ENCODE results near the gene DLX4.

DNA sequence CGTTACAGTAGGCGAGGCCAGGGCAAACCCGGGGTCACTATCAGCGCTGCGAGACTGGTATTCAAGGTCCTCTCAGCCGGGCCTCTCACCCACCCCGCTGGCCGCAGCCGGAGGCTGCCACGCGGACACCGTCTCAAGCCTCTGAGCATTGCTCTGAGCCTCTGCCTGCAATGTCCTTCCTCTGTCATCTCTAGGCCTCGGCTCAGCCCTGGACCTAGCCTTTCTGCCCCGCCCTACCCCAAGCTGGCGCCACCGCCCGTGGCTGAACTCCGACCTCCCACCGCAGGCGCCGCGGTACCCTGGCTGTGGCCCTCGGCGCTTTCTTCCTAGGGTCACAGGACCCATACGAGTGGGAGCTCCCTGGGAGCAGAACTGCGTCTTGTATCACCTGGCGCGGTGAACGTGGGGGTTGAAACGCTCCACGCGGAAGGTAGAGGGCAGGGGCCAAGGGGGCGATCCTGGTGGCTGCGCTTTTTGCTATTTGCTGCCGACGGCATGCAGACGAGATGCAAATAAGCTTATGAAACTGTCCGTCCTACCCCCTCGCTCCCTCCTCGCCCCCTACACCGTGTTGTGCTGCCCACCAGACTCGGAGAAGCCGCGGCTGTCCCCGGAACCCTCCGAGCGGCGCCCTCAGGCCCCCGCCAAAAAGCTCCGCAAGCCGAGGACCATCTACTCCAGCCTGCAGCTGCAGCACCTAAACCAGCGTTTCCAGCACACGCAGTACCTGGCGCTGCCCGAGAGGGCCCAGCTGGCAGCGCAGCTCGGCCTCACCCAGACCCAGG is 3.7 kb downstream of the DLX4 start:
- TF ChIP-seq, protein P1, sequence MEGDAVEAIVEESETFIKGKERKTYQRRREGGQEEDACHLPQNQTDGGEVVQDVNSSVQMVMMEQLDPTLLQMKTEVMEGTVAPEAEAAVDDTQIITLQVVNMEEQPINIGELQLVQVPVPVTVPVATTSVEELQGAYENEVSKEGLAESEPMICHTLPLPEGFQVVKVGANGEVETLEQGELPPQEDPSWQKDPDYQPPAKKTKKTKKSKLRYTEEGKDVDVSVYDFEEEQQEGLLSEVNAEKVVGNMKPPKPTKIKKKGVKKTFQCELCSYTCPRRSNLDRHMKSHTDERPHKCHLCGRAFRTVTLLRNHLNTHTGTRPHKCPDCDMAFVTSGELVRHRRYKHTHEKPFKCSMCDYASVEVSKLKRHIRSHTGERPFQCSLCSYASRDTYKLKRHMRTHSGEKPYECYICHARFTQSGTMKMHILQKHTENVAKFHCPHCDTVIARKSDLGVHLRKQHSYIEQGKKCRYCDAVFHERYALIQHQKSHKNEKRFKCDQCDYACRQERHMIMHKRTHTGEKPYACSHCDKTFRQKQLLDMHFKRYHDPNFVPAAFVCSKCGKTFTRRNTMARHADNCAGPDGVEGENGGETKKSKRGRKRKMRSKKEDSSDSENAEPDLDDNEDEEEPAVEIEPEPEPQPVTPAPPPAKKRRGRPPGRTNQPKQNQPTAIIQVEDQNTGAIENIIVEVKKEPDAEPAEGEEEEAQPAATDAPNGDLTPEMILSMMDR (IDR thresholded peaks at IDR 0.05; ENCODE audit: borderline replicate concordance, extremely low read depth, low read length, poor library complexity, severe bottlenecking) = no peak
- no peak for TF ChIP-seq EZH2 (IDR thresholded peaks at IDR 0.05; ENCODE audit: borderline replicate concordance, low read depth, low read length, severe bottlenecking)
